Esophagus squamous epithelium (tissue), 5 donors: ENCODE results near the gene GCLC. TPM values are rescaled to one million over a fixed set of nuclear protein-coding genes. Genes with fewer than 3 reads are reported as not detected.

ENCODE experiments used
- DNase-seq: peaks from one replicate; lab custom pipeline; 2025; lab: John Stamatoyannopoulos, UW
- H3K27ac ChIP-seq, 4 donors: fragments of 200-600 bp; sonication (generic); one replicate each; pipeline ENCODE4 v1.5.1; 2016 to 2019; ENCODE audit warnings: mild to moderate bottlenecking in 1 of 4
- H3K27me3 ChIP-seq, 4 donors: fragments of 200-600 bp; sonication (generic); 1 replicate in 3 of 4; 2 replicates in 1 of 4; pipeline versions ENCODE4 v1.5.1 to v1.6.0; 2017 to 2021; ENCODE audit warnings: antibody characterized with exemption in 1 of 4
- H3K36me3 ChIP-seq, 3 donors: fragments of 200-600 bp; sonication (generic); one replicate each; pipeline ENCODE4 v1.5.1; 2016 to 2019
- H3K4me1 ChIP-seq, 3 donors: fragments of 200-600 bp; sonication (generic); one replicate each; pipeline ENCODE4 v1.5.1; 2017 to 2019
- H3K4me3 ChIP-seq, 4 donors: fragments of 200-600 bp; sonication (generic); 1 replicate in 3 of 4; 2 replicates in 1 of 4; pipeline ENCODE4 v1.5.1; 2016 to 2019; ENCODE audit warnings: mild to moderate bottlenecking in 2 of 4, moderate library complexity in 1 of 4
- H3K9me3 ChIP-seq, 3 donors: fragments of 200-600 bp; sonication (generic); one replicate each; pipeline ENCODE4 v1.5.1; 2016 to 2019
- CTCF ChIP-seq, 6 experiments: fragments of 450-650 bp in 4 of 6; fragments of 200-600 bp in 2 of 6; sonication (generic) in 2 of 6; IDR thresholded peaks; one replicate each; pipeline ENCODE4 v1.5.1; 2016 to 2019; ENCODE audit warnings: antibody characterized with exemption in 6 of 6, mild to moderate bottlenecking in 4 of 6, moderate library complexity in 4 of 6
- POLR2A ChIP-seq, 4 donors: fragments of 450-650 bp; IDR thresholded peaks; one replicate each; pipeline ENCODE4 v1.6.1; 2017; ENCODE audit warnings: antibody characterized with exemption in 4 of 4, mild to moderate bottlenecking in 4 of 4, moderate library complexity in 3 of 4
- WGBS, 2 donors: methylation state at CpG; one replicate each; pipeline ENCODE4 v1.1.5; 2018; 5-methylcytosine and 5-hydroxymethylcytosine counted together
- intact Hi-C: fragments of 100-400 bp; cut with DNase I; formaldehyde crosslinking; loops from one replicate; pipeline ENCODE4 v1.15.0; 2022
- total RNA-seq, 4 donors: library from RNA; depleted of rRNA; stranded (reverse); fragments of >200 nt; gene quantifications; one replicate each; pipeline ENCODE4 v1.1.0, GENCODE V29; 2016
- donor health status: DM: yes; HTN: yes; CAD: no.

The GCLC gene
- total RNA-seq, 4 donors from 2014 or later: 71.0 to 121 (median 105) TPM

GRCh38 chr6:53523511-53524454 is 21.1 kb downstream of the GCLC start:
- Histone ChIP-seq H3K36me3 (peaks cover 0 to 32% (median 6%) of the 10 kb centered on the region in 3 donors), H3K27me3 (no peaks in the 10 kb centered on the region), H3K9me3 (no peaks in the 10 kb centered on the region), H3K4me1 (peaks cover 24 to 71% (median 27%) of the 10 kb centered on the region in 3 donors), H3K27ac (peak overlapping the region in 3 of 4 donors; percentile 48 to 64 (median 53)), H3K4me3 (no peak overlapping the region)
- intact Hi-C loops: no loop called here
- 67 to 78% methylated on average over 8 of the region's 8 CpGs for WGBS, 2 donors
- DNase-seq: no peak
- no peak for TF ChIP-seq CTCF (IDR thresholded peaks at IDR 0.05)
- no peak for TF ChIP-seq POLR2A (IDR thresholded peaks at IDR 0.05)

GRCh38 chr6:53520320-53520928 is 24.5 kb downstream of the GCLC start:
- TF ChIP-seq POLR2A (IDR thresholded peaks at IDR 0.05) (no peak), CTCF (IDR thresholded peaks at IDR 0.05) (no peak)
- Histone ChIP-seq H3K4me3 (no peak overlapping the region), H3K27ac (no peak overlapping the region), H3K9me3 (no peaks in the 10 kb centered on the region), H3K4me1 (peaks cover 14 to 54% (median 16%) of the 10 kb centered on the region in 3 donors), H3K36me3 (peaks cover 0 to 53% (median 6%) of the 10 kb centered on the region in 3 donors), H3K27me3 (no peaks in the 10 kb centered on the region)
- WGBS, 2 donors: 52 to 69% methylated on average over 13 of the region's 14 CpGs
- no peak for DNase-seq
- intact Hi-C loops: no loop called here

- peaks cover 2 to 39% (median 5%) of the 10 kb centered on the region in 3 donors for H3K4me1 ChIP-seq
- intact Hi-C loops: no loop called here
- WGBS, 2 donors: 50 to 70% methylated on average over 1 of the region's 1 CpG
- TF ChIP-seq POLR2A (IDR thresholded peaks at IDR 0.05) (no peak), CTCF (IDR thresholded peaks at IDR 0.05) (no peak)
- no peak overlapping the region for H3K27ac ChIP-seq
- H3K4me3 ChIP-seq: no peak overlapping the region
- H3K9me3 ChIP-seq: no peaks in the 10 kb centered on the region
- peaks cover 0 to 69% (median 6%) of the 10 kb centered on the region in 3 donors for H3K36me3 ChIP-seq
- DNase-seq: no peak
- H3K27me3 ChIP-seq: no peaks in the 10 kb centered on the region
Measured at GRCh38 chr6:53518862-53519261, 26.0 kb downstream of the GCLC start.

GRCh38 chr6:53517021-53517420 is 27.9 kb downstream of the GCLC start:
- TF ChIP-seq CTCF (IDR thresholded peaks at IDR 0.05): no peak
- no peak for TF ChIP-seq POLR2A (IDR thresholded peaks at IDR 0.05)
- H3K27ac ChIP-seq: no peak overlapping the region
- intact Hi-C loops: no loop called here
- peaks cover 0 to 21% (median 0%) of the 10 kb centered on the region in 3 donors for H3K4me1 ChIP-seq
- H3K9me3 ChIP-seq: no peaks in the 10 kb centered on the region
- H3K36me3 ChIP-seq: peaks cover 0 to 84% (median 6%) of the 10 kb centered on the region in 3 donors
- H3K27me3 ChIP-seq: no peaks in the 10 kb centered on the region
- no peak overlapping the region for H3K4me3 ChIP-seq
- WGBS, 2 donors: 27 to 39% methylated on average over 2 of the region's 2 CpGs
- DNase-seq: no peak

- Histone ChIP-seq H3K4me3 (no peak overlapping the region), H3K9me3 (no peaks in the 10 kb centered on the region), H3K36me3 (peaks cover 5 to 83% (median 7%) of the 10 kb centered on the region in 3 donors), H3K27me3 (no peaks in the 10 kb centered on the region), H3K4me1 (peaks cover 0 to 6% (median 0%) of the 10 kb centered on the region in 3 donors), H3K27ac (no peak overlapping the region)
- no peak for DNase-seq
- no peak for TF ChIP-seq POLR2A (IDR thresholded peaks at IDR 0.05)
- no peak for TF ChIP-seq CTCF (IDR thresholded peaks at IDR 0.05)
- 76 to 92% methylated on average over 3 of the region's 3 CpGs for WGBS, 2 donors
- intact Hi-C loops: no loop called here
Measured at GRCh38 chr6:53514677-53515076, 30.2 kb downstream of the GCLC start.
